Left lung (tissue), 10 donors: Measurements from ENCODE around the gene ZNF609. TPM values are rescaled to one million over a fixed set of nuclear protein-coding genes. Genes with fewer than 3 reads are reported as not detected.

ENCODE experiments used
- ATAC-seq: fragments of 200-7000 bp; cut with Tn5 transposase; one replicate; pipeline ENCODE4 v1.9.1; 2020; ENCODE audit warnings: moderate library complexity
- DNase-seq, 4 donors: peaks; one replicate each; pipeline ENCODE4 v3.0.0-alpha.2; 2013 to 2020
- H3K27ac ChIP-seq, 2 donors: fragments of 200-600 bp; sonication (generic) in 1 of 2; one replicate each; pipeline versions ENCODE4 v1.5.0 to v1.8.0; 2020 to 2021
- H3K27me3 ChIP-seq, 2 donors: fragments of 200-600 bp; sonication (generic) in 1 of 2; one replicate each; pipeline versions ENCODE4 v1.5.0 to v1.8.0; 2020 to 2021
- H3K36me3 ChIP-seq, 2 donors: fragments of 200-600 bp; sonication (generic) in 1 of 2; one replicate each; pipeline versions ENCODE4 v1.5.0 to v1.8.0; 2020 to 2021
- H3K4me1 ChIP-seq, 2 donors: fragments of 200-600 bp; one replicate each; pipeline ENCODE4 v1.8.0; 2021
- H3K4me3 ChIP-seq, 2 donors: fragments of 200-600 bp; sonication (generic) in 1 of 2; one replicate each; pipeline versions ENCODE4 v1.5.0 to v1.8.0; 2020 to 2021; ENCODE audit warnings: mild to moderate bottlenecking in 1 of 2
- H3K9me3 ChIP-seq, 2 donors: fragments of 200-600 bp; sonication (generic) in 1 of 2; one replicate each; pipeline versions ENCODE4 v1.5.0 to v1.8.0; 2020 to 2021
- CTCF ChIP-seq, 2 donors: fragments of 200-600 bp; sonication (generic) in 1 of 2; IDR thresholded peaks; one replicate each; pipeline versions ENCODE4 v1.5.0 to v1.8.0; 2021; ENCODE audit warnings: antibody characterized with exemption in 2 of 2
- intact Hi-C, 2 donors: fragments of 100-400 bp; cut with DNase I; formaldehyde crosslinking; loops; one replicate each; pipeline versions ENCODE4 v1.11.2 to v1.14.2; 2022
- polyA plus RNA-seq, 6 donors: library from polyadenylated mRNA; unstranded; fragments of 120-200 nt; gene quantifications; one replicate each; pipeline ENCODE4 v1.2.1, GENCODE V29; 2013; ENCODE audit not compliant: insufficient read length in 6 of 6
- total RNA-seq, 2 donors: library from RNA; stranded (reverse); fragmentation: NEBNext Ultra II Directional; extraction: Animal tissue kit (Norgen Biotek cat#: 25700); gene quantifications; one replicate each; pipeline ENCODE4 v1.2.1, GENCODE V29; 2021
- donor health status: DM: no; HTN: yes; CAD: no.
- donor health status: DM: no; HTN: no; CAD: no.

The ZNF609 gene
- total and polyA plus RNA-seq, 8 donors: 31.9 to 37.4 (median 36.7) TPM

- H3K9me3 ChIP-seq: no peaks in the 10 kb centered on the region
- no peak overlapping the region for H3K4me3 ChIP-seq
- peaks cover 8 to 26% of the 10 kb centered on the region in 2 donors for H3K4me1 ChIP-seq
- peak overlapping the region in 1 of 2 donors; percentile 9 for H3K27ac ChIP-seq
- no peaks in the 10 kb centered on the region for H3K27me3 ChIP-seq
- H3K36me3 ChIP-seq: peaks cover 0 to 5% of the 10 kb centered on the region in 2 donors
- DNase-seq (no peak), ATAC-seq (no peak)
- TF ChIP-seq CTCF (IDR thresholded peaks at IDR 0.05): no peak
- intact Hi-C loops: no loop called here
Observed at GRCh38 chr15:64622410-64623260, 162.3 kb downstream of the ZNF609 start.

- Histone ChIP-seq H3K4me1 (peaks cover 8 to 26% of the 10 kb centered on the region in 2 donors), H3K4me3 (no peak overlapping the region), H3K27me3 (no peaks in the 10 kb centered on the region), H3K27ac (no peak overlapping the region), H3K9me3 (no peaks in the 10 kb centered on the region), H3K36me3 (peaks cover 0 to 5% of the 10 kb centered on the region in 2 donors)
- DNase-seq: no peak
- no peak for ATAC-seq
- intact Hi-C loops: no loop called here
- TF ChIP-seq CTCF (IDR thresholded peaks at IDR 0.05): no peak
Observed at GRCh38 chr15:64623347-64623996, 163.1 kb downstream of the ZNF609 start.

- no peak for TF ChIP-seq CTCF (IDR thresholded peaks at IDR 0.05)
- H3K27ac ChIP-seq: no peak overlapping the region
Observed at GRCh38 chr15:64624242-64624641, 163.9 kb downstream of the ZNF609 start.

GRCh38 chr15:64629063-64629462 lies 168.7 kb downstream of the ZNF609 start:
- no peak overlapping the region for H3K4me3 ChIP-seq
- ATAC-seq (no peak), DNase-seq (no peak)
- intact Hi-C loops: no loop called here
- H3K27ac ChIP-seq: no peak overlapping the region
- H3K4me1 ChIP-seq: peaks cover 7 to 30% of the 10 kb centered on the region in 2 donors
- H3K27me3 ChIP-seq: no peaks in the 10 kb centered on the region
- H3K36me3 ChIP-seq: no peaks in the 10 kb centered on the region
- no peaks in the 10 kb centered on the region for H3K9me3 ChIP-seq
- no peak for TF ChIP-seq CTCF (IDR thresholded peaks at IDR 0.05)

More at GRCh38 chr15:64624242-64624641, 163.9 kb downstream of the ZNF609 start:
- H3K4me3 ChIP-seq: no peak overlapping the region
- DNase-seq: no peak
- ATAC-seq: no peak
- peaks cover 7 to 21% of the 10 kb centered on the region in 2 donors for H3K4me1 ChIP-seq
- peaks cover 0 to 5% of the 10 kb centered on the region in 2 donors for H3K36me3 ChIP-seq
- no peaks in the 10 kb centered on the region for H3K9me3 ChIP-seq
- no peaks in the 10 kb centered on the region for H3K27me3 ChIP-seq
- intact Hi-C loops: no loop called here
